ENCODE results near the gene ALDH1B1.

DNA sequence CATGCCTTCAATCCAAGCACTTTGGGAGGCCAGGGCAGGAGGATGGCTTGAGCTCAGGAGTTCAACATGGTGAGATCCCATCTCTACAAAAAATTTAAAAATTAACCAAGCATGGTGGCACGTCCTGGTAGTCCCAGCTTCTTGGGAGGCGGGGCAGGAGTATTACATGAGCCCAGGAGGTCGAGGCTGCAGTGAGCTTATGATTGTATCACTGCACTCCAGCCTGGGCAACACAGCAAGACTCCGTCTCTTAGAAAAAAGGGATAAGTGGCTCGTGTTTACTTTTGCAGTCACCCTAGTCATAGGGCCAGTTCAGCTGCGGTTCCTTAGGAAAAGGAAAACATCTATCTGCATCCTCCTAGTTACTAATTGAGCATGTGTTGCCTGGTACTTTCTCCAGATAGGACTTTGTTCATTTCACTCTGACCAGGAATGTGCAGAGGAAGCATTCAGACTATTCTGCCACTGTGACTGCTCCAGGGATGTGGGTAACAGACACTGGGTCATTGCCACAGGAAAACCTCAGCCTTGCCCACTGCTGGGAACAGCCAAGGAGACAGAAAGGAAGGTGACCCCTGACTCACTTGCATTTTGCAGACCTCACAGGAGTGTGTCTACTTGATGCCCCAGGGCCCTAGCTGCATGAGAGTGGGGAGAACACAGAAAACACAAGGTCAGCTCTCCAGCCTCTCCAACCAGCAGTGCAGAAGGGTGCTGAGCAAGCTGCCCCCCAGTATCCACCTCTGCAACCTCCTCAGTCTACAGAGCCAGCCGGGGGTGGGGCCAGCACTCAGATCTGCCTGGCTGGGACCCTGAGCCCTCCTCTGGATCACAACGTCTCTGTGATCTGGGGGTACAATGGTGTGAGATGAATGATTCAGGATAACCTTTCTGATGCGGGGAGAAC, 33.9 kb upstream of the ALDH1B1 start:
- TF ChIP-seq, protein P1, sequence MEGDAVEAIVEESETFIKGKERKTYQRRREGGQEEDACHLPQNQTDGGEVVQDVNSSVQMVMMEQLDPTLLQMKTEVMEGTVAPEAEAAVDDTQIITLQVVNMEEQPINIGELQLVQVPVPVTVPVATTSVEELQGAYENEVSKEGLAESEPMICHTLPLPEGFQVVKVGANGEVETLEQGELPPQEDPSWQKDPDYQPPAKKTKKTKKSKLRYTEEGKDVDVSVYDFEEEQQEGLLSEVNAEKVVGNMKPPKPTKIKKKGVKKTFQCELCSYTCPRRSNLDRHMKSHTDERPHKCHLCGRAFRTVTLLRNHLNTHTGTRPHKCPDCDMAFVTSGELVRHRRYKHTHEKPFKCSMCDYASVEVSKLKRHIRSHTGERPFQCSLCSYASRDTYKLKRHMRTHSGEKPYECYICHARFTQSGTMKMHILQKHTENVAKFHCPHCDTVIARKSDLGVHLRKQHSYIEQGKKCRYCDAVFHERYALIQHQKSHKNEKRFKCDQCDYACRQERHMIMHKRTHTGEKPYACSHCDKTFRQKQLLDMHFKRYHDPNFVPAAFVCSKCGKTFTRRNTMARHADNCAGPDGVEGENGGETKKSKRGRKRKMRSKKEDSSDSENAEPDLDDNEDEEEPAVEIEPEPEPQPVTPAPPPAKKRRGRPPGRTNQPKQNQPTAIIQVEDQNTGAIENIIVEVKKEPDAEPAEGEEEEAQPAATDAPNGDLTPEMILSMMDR (IDR thresholded peaks at IDR 0.05 in 2 of 3, conservative IDR thresholded peaks at IDR 0.05 in 1 of 3; ENCODE audit: borderline replicate concordance in 1 of 3, insufficient read depth in 1 of 3, low read depth in 2 of 3, low read length in 2 of 3) = no peak
- TF ChIP-seq POLR2A (IDR thresholded peaks at IDR 0.05; ENCODE audit: borderline replicate concordance, extremely low read depth, insufficient read depth, insufficient read length) (no peak), POLR2AphosphoS5 (IDR thresholded peaks at IDR 0.05; ENCODE audit: low read depth, low read length) (no peak), YY1 (IDR thresholded peaks at IDR 0.05; ENCODE audit: extremely low read depth, insufficient replicate concordance, low read depth, low read length) (no peak)

All from HCT116 (cell line).